ENCODE results near the gene GLG1.

GLG1 gene

GRCh38 chr16:74497761-74498160 is 109.2 kb downstream of the GLG1 start:
- no peak for DNase-seq (ENCODE audit: low read depth)
- no peak overlapping the region for H3K4me3 ChIP-seq (ENCODE audit: low read depth, low read length)

GRCh38 chr16:74496054-74496453 is 110.9 kb downstream of the GLG1 start:
- no peak for DNase-seq (ENCODE audit: low read depth)

DNA sequence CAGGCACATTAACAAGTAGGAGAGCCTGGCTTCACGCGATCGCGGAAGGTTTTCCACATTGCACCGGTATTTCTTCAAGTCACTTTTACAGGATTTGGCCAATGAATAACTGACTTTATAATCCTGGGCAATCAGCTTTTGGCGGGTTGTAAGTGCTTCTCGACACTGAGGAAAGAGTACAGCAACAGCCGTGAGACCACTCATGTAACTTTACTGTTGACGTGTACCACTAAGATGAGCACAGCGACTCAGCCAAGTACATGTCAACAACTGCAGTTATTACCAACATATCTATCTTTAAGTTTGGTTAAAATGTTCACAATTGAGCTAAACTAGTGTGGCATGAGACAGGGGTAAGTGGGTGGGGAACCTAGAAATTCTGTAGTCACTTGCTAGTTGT is 113.9 kb downstream of the GLG1 start:
- H3K4me3 ChIP-seq (ENCODE audit: low read depth, low read length) = no peak overlapping the region
- DNase-seq (ENCODE audit: low read depth) = no peak

More at GRCh38 chr16:74496054-74496453, 110.9 kb downstream of the GLG1 start:
- H3K4me3 ChIP-seq (ENCODE audit: low read depth, low read length) = no peak overlapping the region

GRCh38 chr16:74487634-74488495 is 119.0 kb downstream of the GLG1 start:
- H3K4me3 ChIP-seq (ENCODE audit: low read depth, low read length) = no peak overlapping the region
- DNase-seq (ENCODE audit: low read depth) = no peak

GRCh38 chr16:74485916-74486315 is 121.0 kb downstream of the GLG1 start:
- no peak for DNase-seq (ENCODE audit: low read depth)
- no peak overlapping the region for H3K4me3 ChIP-seq (ENCODE audit: low read depth, low read length)

GRCh38 chr16:74480150-74481029 is 126.5 kb downstream of the GLG1 start:
- H3K4me3 ChIP-seq (ENCODE audit: low read depth, low read length) = no peak overlapping the region
- DNase-seq (ENCODE audit: low read depth) = no peak

DNA sequence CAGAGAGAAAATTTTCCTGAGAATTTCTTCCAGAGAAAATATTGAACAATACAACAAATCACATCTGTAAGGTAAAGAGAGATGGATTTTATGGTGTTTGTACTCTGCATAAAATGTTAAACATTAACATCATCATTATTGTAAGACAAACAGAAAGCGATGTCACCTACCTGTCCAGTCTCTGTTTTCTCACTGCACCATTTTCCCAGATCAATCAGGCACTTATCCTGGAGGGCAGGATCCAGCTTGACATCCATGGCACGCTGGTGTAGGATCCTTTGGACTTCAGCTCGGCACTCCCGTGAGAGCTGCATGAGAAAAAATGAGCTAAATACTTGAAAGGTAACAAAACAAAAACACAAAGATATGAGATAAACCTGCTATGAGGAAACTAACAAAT is 129.7 kb downstream of the GLG1 start:
- no peak for DNase-seq (ENCODE audit: low read depth)
- no peak overlapping the region for H3K4me3 ChIP-seq (ENCODE audit: low read depth, low read length)

DNA sequence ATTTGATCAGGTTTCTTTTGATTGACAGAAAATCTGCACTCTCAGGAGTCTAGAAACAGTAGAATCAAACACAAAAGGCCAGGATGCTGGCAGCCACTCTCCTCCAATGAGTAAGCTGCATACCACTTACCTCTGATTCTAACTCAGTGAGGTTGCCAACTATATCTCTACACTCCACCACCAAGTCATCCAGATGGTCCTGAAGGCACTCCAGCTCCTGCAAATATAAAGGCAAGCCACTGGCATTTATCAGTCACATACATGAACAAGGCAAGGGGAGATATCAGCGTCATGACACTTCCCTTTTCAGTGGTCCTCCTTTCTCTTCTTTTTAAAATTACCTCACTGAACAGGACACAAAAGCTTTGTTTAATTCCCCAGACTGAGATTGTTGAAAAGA is 132.5 kb downstream of the GLG1 start:
- no peak for DNase-seq (ENCODE audit: low read depth)
- H3K4me3 ChIP-seq (ENCODE audit: low read depth, low read length) = no peak overlapping the region

DNA sequence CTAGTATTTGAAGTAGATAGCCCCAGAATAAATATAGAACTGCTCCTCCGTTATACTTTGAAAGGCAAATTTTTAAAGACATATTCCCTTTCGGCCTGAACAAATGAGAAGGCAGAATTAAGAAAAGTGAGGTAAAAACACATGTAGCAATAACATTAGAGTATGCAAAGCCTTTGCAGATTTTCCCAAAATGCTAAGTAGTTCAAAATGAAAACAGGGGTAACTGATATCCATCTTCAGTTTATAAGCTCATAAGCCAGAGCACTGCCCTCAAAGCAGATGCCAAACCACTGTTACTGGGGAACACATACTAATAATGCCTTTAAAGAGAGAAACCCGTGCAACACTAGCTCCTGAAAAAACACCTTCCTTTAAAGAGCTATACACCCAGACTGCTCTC is 134.4 kb downstream of the GLG1 start:
- DNase-seq (ENCODE audit: low read depth) = no peak
- no peak overlapping the region for H3K4me3 ChIP-seq (ENCODE audit: low read depth, low read length)

DNA sequence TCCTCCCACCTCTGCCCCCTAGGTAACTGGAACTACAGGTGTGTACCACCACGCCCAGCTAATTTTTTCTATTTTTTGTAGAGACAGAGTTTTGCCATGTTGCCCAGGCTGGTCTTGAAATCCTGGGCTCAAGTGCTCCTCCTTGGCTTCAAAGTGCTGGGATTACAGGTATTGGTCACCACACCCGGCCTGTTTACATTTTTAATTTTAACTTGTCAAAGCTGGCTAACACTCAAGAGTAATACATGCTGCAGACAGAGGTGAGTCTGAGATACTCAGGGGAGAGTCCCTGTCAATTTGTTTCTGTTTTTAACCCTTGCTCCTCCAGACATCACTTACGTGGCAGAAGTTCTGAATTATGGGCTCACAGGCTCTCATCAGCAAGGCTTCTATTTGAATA is 134.9 kb downstream of the GLG1 start:
- DNase-seq (ENCODE audit: low read depth) = no peak
- no peak overlapping the region for H3K4me3 ChIP-seq (ENCODE audit: low read depth, low read length)

DNA sequence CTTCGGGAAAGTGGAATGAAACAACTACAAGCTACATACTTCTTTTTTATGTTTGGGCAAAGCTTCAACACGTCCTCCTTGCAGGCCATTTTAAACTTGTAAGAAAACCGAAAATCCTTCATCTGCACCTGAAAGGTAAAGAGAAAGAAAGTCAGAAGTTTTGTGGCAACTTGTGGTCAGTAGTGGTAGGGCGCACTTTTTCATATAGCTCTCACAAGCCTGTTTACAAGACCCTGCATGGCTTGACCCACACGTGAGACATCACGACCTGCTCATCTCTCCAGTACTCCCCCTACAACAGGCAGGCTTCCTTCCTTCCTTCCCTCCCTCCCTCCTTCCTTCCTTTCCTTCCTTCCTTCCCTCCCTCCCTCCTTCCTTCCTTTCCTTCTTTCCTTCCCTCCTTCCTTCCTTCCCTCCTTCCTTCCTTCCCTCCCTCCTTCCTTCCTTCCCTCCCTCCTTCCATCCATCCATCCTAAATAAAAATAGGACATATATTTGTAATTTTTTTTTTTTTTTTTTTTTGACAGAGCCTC is 136.9 kb downstream of the GLG1 start:
- no peak for DNase-seq (ENCODE audit: low read depth)
- H3K4me3 ChIP-seq (ENCODE audit: low read depth, low read length) = no peak overlapping the region

DNA sequence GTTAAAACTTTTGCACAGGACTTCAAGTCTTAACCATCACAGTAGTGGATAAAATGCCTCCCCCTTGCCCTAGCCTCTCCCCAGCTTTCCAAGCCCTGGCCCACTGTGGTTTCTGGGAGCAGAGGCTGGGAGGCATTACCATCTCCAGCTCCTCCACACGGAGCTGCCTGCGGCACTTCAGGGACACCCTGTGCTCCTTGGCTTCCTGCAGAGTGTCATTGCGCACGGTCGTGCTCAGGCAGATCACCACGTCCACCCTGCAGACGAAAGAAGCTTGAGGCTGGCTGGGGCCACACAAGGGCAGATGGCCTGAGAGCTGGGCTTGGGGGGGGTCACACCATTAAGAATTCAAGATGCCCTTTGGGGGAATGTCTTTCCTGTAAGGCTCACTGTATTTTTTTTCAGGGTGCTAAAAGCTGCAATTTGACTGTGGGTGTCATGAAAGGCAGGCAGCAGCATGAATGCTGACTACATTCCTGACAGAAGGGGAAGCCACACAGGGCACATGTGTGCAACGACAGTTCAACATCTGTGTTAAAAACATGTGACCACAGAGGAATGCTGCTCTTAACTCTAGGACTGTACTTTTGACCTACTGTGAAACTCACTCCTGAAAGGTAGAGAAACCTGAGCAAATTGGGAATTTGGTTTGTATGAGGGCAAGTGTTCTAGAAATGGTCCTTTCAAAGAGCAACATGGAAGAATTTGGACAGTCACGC is 137.9 kb downstream of the GLG1 start:
- DNase-seq (ENCODE audit: low read depth) = no peak
- H3K4me3 ChIP-seq (ENCODE audit: low read depth, low read length) = no peak overlapping the region

DNA sequence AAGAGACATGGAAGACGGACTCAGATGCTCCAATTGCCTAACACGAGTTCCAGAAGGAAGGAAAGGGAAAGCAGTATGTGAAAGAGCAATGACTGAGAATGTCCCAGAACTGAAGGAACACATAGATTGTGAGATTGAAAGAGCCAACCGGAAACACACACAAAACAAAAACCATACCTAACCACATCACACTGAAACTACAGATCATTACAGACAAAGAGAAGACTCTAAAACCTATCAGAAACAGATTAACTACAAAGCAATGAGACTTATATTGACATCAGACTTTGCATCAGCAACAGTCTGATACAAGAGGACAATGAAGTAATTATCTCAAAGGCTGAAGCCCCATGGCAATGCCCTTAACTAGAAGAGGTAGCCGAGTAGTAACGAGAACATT is 140.0 kb downstream of the GLG1 start:
- DNase-seq (ENCODE audit: low read depth) = no peak
- H3K4me3 ChIP-seq (ENCODE audit: low read depth, low read length) = no peak overlapping the region

DNA sequence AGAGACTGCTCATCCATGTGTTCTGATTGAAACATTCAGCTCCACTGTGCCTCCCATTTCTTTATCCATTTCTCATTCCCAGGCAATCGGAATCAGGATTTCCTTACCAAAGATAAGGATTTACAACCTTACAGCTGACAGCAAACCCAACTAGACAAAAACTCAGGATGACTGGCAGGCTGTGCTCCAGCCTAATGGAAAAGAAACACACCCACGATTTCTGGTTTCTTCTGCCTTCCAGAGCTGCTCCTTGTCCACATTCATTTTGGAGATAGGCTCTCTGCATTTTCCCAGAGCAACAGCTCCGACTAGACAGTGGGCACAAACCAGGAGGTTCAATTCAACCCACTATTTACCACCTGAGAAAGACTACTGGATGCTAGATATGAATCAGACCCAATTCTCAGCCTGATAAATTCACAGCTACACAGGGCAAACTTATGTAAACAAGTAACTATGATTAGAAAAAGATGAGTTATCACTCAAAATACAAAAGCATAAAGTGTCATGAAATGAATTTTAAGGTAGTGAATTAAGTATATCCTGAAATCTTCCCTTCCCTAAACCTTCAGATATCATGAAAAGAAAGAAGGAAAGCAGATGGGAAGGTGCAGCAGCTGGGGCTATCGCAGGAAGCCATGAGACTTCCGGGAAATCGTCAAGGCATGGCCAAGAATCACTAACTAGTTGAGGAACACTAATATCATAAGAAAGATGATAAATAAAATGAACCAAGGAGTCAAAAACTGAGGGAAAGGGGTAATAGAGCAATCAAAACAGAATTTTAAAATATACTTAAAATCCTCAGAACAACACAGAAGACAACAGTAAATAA is 140.8 kb downstream of the GLG1 start:
- no peak overlapping the region for H3K4me3 ChIP-seq (ENCODE audit: low read depth, low read length)
- no peak for DNase-seq (ENCODE audit: low read depth)

DNA sequence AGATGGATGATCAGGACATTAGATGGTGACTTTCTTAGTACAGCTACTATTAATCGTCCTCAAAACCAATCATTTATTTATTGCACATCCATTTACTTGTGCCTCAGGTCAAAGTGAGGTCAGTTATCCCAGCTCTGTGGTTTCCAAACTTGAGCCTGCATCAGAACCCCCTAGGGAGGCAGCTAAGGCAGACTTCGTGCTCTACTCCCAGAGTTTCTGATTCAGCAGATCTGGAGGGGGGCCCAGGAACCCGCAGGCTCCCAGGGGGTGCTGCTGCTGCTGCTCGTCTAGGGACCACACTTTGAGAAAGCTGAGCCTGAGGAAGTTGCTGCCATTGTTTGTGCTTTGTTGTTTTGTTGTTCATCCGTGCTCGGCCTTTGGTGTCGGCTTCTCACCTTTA is 141.6 kb downstream of the GLG1 start:
- no peak overlapping the region for H3K4me3 ChIP-seq (ENCODE audit: low read depth, low read length)
- DNase-seq (ENCODE audit: low read depth) = peak; percentile 13

- no peak overlapping the region for H3K4me3 ChIP-seq (ENCODE audit: low read depth, low read length)
- DNase-seq (ENCODE audit: low read depth) = no peak
Measured at GRCh38 chr16:74463888-74464287, 143.0 kb downstream of the GLG1 start.

GRCh38 chr16:74462361-74462760 is 144.6 kb downstream of the GLG1 start:
- DNase-seq (ENCODE audit: low read depth) = no peak
- no peak overlapping the region for H3K4me3 ChIP-seq (ENCODE audit: low read depth, low read length)

- DNase-seq (ENCODE audit: low read depth) = no peak
- no peak overlapping the region for H3K4me3 ChIP-seq (ENCODE audit: low read depth, low read length)
Measured at GRCh38 chr16:74461826-74462225, 145.1 kb downstream of the GLG1 start.

- no peak overlapping the region for H3K4me3 ChIP-seq (ENCODE audit: low read depth, low read length)
- DNase-seq (ENCODE audit: low read depth) = no peak
Measured at GRCh38 chr16:74460542-74460941, 146.4 kb downstream of the GLG1 start.

Measured in skeletal muscle cell (primary cell).